GM13976 (cell line): ENCODE results near the gene BRIP1.
A peak's percentile ranks its signal among the peaks of the same experiment; 100 is the strongest.

Experiments
- DNase-seq: peaks from one replicate; pipeline ENCODE4 v3.0.0; 2012; ENCODE audit warnings: low spot score
- CTCF ChIP-seq: IDR thresholded peaks from 2 replicates; pipeline ENCODE4 v1.5.1; 2012; ENCODE audit warnings: borderline replicate concordance, mild to moderate bottlenecking; ENCODE audit not compliant: insufficient read depth; ENCODE audit errors: extremely low read depth, missing control alignments, control extremely low read depth
- in situ Hi-C: fragments of 300-500 bp; cut with MboI; formaldehyde crosslinking; loops from one replicate; pipeline ENCODE4 v1.12.0; 2022; ENCODE audit warnings: low sequenced_read_pairs, mixed read lengths, inconsistent platforms; ENCODE audit not compliant: unreplicated experiment

Gene BRIP1

DNA sequence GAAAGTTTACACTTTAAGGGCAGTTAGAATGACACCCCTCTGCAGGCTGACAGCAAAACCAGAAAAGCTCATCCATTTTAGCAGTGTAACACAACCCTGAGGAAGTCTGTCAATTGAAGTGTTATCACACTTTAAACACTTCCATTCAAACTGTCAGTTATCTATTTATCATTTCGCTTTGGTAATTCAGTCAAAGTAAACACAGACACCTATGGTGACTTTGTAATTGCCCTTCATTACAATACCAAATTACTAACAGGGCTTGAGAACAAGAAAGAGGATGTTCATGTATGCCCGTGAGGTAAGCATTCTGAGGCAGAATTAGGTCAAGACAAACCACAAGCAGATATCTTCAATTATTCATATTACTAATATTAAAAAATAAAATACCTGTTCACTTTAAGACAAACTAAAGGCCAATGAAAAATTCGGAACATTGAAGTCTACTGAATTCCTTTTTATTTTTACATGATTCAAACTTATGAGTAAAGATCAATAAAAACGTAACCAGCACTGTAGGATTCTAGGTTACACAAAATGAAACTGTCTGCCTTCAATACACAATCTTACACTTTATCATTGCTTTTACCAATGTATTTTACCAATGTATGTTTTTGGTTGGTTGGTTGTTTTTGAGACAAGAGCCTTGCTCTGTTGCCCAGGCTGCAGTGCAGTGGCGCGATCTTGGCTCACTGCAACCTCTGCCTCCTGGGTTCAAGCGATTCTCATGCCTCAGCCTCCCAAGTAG is 57.1 kb downstream of the BRIP1 start:
- in situ Hi-C loops, result no loop called here
- no peak for TF ChIP-seq CTCF
- DNase-seq, result no peak

DNA sequence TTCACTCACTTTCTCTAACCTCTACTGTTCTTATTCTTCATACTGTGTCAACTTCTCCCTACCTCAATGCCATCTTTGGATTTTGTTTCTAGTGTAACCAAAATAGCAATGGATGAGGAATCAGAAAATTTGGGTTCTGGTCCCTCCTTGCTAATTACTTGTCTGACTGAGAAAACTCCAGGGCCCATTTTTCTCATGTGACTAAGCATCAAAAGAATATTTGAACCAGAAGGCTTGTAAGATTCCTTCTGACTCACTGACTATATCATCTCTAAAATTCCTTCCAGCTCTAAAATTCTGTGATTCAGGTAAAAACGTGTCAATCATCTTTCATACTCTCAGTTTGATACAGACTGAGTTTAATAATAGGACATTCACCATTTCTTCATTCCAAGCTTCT is 57.9 kb downstream of the BRIP1 start:
- in situ Hi-C loops, result no loop called here
- DNase-seq, result no peak
- TF ChIP-seq CTCF, result no peak

GRCh38 chr17:61803796-61804195 is 59.5 kb downstream of the BRIP1 start:
- no peak for DNase-seq
- in situ Hi-C loops, result no loop called here
- no peak for TF ChIP-seq CTCF

- in situ Hi-C loops, result no loop called here
- TF ChIP-seq CTCF, result no peak
- no peak for DNase-seq
These were observed 60.1 kb downstream of the BRIP1 start for GRCh38 chr17:61803216-61803615.

DNA sequence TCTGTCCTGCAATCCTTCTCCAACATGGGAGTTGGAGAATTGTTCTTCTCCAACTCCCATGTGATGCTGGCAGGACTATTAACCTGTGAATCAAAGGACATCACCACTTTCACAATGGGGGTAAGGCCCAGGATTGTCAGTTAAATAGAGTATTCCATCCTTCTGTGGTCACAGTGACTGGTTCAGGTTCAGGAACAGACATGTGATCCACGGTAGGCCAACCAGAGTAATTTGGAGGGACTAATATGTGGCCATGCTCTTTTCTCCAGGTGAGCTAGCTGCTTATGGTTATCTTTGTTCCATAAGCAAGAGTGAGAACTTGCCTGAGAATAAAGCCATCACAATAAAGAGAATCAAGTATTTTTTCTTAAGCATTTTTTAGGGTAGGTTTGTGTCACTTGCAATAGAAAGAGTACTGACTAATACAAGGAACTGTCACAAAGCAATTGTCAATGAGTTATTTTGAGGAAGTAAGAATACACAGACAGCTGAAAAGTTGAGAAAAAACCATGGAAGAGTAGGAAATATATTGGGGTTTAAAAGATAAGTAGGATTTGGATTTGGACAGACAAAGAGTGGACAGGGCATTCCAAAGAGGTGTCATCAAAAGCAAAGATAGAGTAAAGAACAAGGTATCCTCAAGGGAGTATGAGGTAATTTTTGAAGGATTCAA is 63.4 kb downstream of the BRIP1 start:
- no peak for TF ChIP-seq CTCF
- in situ Hi-C loops, result no loop called here
- peak; percentile 17 for DNase-seq

DNA sequence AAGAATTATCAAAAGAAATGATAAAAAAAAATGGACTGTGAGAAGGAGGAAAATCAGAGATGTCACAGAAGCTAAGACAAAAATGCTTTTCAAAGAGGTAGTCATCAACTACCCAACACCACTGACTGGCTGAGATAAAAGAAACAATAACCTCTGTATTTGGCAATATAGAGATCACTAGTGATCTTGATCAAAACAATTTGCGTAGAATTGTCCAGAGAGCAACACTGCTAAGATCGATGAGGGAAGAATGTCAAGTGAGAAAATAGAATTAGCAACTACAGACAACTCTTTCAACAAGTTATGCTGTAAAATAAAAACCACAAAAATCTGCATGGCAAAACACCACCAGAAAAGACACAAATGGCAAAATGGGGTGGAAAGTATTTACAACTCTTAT is 66.0 kb downstream of the BRIP1 start:
- no peak for TF ChIP-seq CTCF
- no peak for DNase-seq
- in situ Hi-C loops, result no loop called here
